Activated CD8-positive, alpha-beta T cell treated with anti-CD3 and anti-CD28 coated beads for 36 hours (primary cell): ENCODE data around the gene TRPV5. TPM values are rescaled to one million over a fixed set of nuclear protein-coding genes. Genes with fewer than 3 reads are reported as not detected.

Experiments used
- ATAC-seq: fragments of 200-7000 bp; cut with Tn5 transposase; one replicate; pipeline ENCODE4 v1.10.0; 2021; ENCODE audit warnings: mild to moderate bottlenecking, moderate library complexity
- CTCF ChIA-PET: fragments of 350-600 bp; sonication (Branson Sonifier 250); formaldehyde crosslinking; loops from one replicate; lab custom pipeline; 2021; ENCODE audit warnings: antibody characterized with exemption; lab: Charles Lee
- POLR2A ChIA-PET: fragments of 350-600 bp; sonication (Branson Sonifier 250); formaldehyde crosslinking; loops from one replicate; lab custom pipeline; 2021; ENCODE audit warnings: antibody characterized with exemption; lab: Charles Lee
- DNase-seq: peaks from one replicate; pipeline ENCODE4 v3.0.0-alpha.2; 2020
- H3K27ac Mint-ChIP-seq: one replicate; pipeline ENCODE4 v1.8.0; 2021; ENCODE audit warnings: mild to moderate bottlenecking, mixed read lengths
- H3K27me3 Mint-ChIP-seq: one replicate; pipeline ENCODE4 v1.8.0; 2021; ENCODE audit warnings: mixed read lengths
- H3K36me3 Mint-ChIP-seq: one replicate; pipeline ENCODE4 v1.8.0; 2021; ENCODE audit warnings: low read depth, mixed read lengths
- H3K4me1 Mint-ChIP-seq: one replicate; pipeline ENCODE4 v1.8.0; 2021; ENCODE audit warnings: low read depth, mixed read lengths
- H3K4me3 Mint-ChIP-seq: one replicate; pipeline ENCODE4 v1.8.0; 2021; ENCODE audit warnings: mild to moderate bottlenecking, moderate library complexity, mixed read lengths
- H3K9me3 Mint-ChIP-seq: one replicate; pipeline ENCODE4 v1.8.0; 2021; ENCODE audit warnings: mixed read lengths
- CTCF ChIP-seq: fragments of 200-600 bp; IDR thresholded peaks from one replicate; pipeline ENCODE4 v1.8.0; 2022; ENCODE audit warnings: antibody characterized with exemption, mild to moderate bottlenecking
- intact Hi-C: fragments of 100-400 bp; cut with micrococcal nuclease; formaldehyde crosslinking; loops from one replicate; pipeline ENCODE4 v1.10.0; 2022
- total RNA-seq, 2 experiments: library from RNA; stranded (reverse); gene quantifications; one replicate each; pipeline ENCODE4 v1.2.3, GENCODE V29; 2021

TRPV5 gene
- total RNA-seq, 2 experiments from 2014 or later: not detected

- intact Hi-C loops: loop anchor here (10.0 kb wide), 1 partner anchor 343 kb away; no protein-coding TSS in a partner anchor
- ATAC-seq: no peak
- Mint-ChIP-seq H3K9me3 (no peaks in the 10 kb centered on the region), H3K27ac (no peak overlapping the region), H3K4me1 (no peaks in the 10 kb centered on the region), H3K36me3 (no peaks in the 10 kb centered on the region), H3K27me3 (no peaks in the 10 kb centered on the region), H3K4me3 (no peak overlapping the region)
- POLR2A ChIA-PET: interaction anchor here (1.0 kb wide), 1 partner anchor 23 kb away, joined by 3 read pairs; no protein-coding TSS in a partner anchor
- no peak for TF ChIP-seq CTCF
- CTCF ChIA-PET: interaction anchor here (1.6 to 5.7 kb wide), 8 partner anchors 7 to 131 kb away, joined by 4 to 47 read pairs (median 12); no protein-coding TSS in a partner anchor
- DNase-seq: no peak
Measured at GRCh38 chr7:142871260-142872105, 62.1 kb downstream of the TRPV5 start.

- POLR2A ChIA-PET: no interaction called here
- no peaks in the 10 kb centered on the region for H3K4me1 Mint-ChIP-seq
- no peak overlapping the region for H3K27ac Mint-ChIP-seq
- intact Hi-C loops: loop anchor here (10.0 kb wide), 1 partner anchor 344 kb away; no protein-coding TSS in a partner anchor
- no peaks in the 10 kb centered on the region for H3K27me3 Mint-ChIP-seq
- no peak for TF ChIP-seq CTCF
- DNase-seq (no peak), ATAC-seq (no peak)
- no peaks in the 10 kb centered on the region for H3K36me3 Mint-ChIP-seq
- H3K4me3 Mint-ChIP-seq: no peak overlapping the region
- CTCF ChIA-PET: interaction anchor here (4.6 to 5.7 kb wide), 2 partner anchors 10 to 131 kb away, joined by 27 to 47 read pairs; no protein-coding TSS in a partner anchor
- H3K9me3 Mint-ChIP-seq: no peaks in the 10 kb centered on the region
Measured at GRCh38 chr7:142870566-142871259, 62.8 kb downstream of the TRPV5 start.

- no peak overlapping the region for H3K27ac Mint-ChIP-seq
- intact Hi-C loops: loop anchor here (10.0 kb wide), 1 partner anchor 345 kb away; no protein-coding TSS in a partner anchor
Measured at GRCh38 chr7:142870147-142870559, 63.4 kb downstream of the TRPV5 start.

GRCh38 chr7:142869434-142869833 is 64.1 kb downstream of the TRPV5 start:
- H3K4me3 Mint-ChIP-seq: no peak overlapping the region
- ATAC-seq (no peak), DNase-seq (no peak)
- TF ChIP-seq CTCF: no peak
- ChIA-PET CTCF (interaction anchor here (5.7 kb wide), 1 partner anchor 12 kb away, joined by 27 read pairs; no protein-coding TSS in a partner anchor), POLR2A (no interaction called here)
- H3K36me3 Mint-ChIP-seq: no peaks in the 10 kb centered on the region
- H3K27ac Mint-ChIP-seq: no peak overlapping the region
- H3K27me3 Mint-ChIP-seq: no peaks in the 10 kb centered on the region
- H3K9me3 Mint-ChIP-seq: no peaks in the 10 kb centered on the region
- H3K4me1 Mint-ChIP-seq: no peaks in the 10 kb centered on the region
- intact Hi-C loops: no loop called here

More at GRCh38 chr7:142870147-142870559, 63.4 kb downstream of the TRPV5 start:
- no peaks in the 10 kb centered on the region for H3K4me1 Mint-ChIP-seq
- DNase-seq: no peak
- H3K9me3 Mint-ChIP-seq: no peaks in the 10 kb centered on the region
- ATAC-seq: no peak
- no peaks in the 10 kb centered on the region for H3K27me3 Mint-ChIP-seq
- H3K36me3 Mint-ChIP-seq: no peaks in the 10 kb centered on the region
- CTCF ChIA-PET: interaction anchor here (4.6 to 5.7 kb wide), 2 partner anchors 11 to 132 kb away, joined by 27 to 47 read pairs; no protein-coding TSS in a partner anchor
- H3K4me3 Mint-ChIP-seq: no peak overlapping the region
- no peak for TF ChIP-seq CTCF
- POLR2A ChIA-PET: no interaction called here
